ENCODE results near the gene SAMD15.

- no peak for TF ChIP-seq CTCF (conservative IDR thresholded peaks at IDR 0.05; ENCODE audit: low read depth, low read length)
- no peak for TF ChIP-seq EZH2phosphoT487 (IDR thresholded peaks at IDR 0.05; ENCODE audit: borderline replicate concordance, low read length)
These were observed 28.9 kb downstream of the SAMD15 start for GRCh38 chr14:77406086-77406485.
